ENCODE measurements around the gene CBFA2T2. TPM values are rescaled to one million over a fixed set of nuclear protein-coding genes. Genes with fewer than 3 reads are reported as not detected.
A peak's percentile ranks its signal among the peaks of the same experiment; 100 is the strongest.
"Not testable (repeated sequence)": the region's sequence is repeated elsewhere in the genome, so short reads cannot be mapped to it uniquely, and the experiment has no call there.

Gene CBFA2T2
- total RNA-seq, 1 experiment from 2014 or later = 2.9 TPM

DNA sequence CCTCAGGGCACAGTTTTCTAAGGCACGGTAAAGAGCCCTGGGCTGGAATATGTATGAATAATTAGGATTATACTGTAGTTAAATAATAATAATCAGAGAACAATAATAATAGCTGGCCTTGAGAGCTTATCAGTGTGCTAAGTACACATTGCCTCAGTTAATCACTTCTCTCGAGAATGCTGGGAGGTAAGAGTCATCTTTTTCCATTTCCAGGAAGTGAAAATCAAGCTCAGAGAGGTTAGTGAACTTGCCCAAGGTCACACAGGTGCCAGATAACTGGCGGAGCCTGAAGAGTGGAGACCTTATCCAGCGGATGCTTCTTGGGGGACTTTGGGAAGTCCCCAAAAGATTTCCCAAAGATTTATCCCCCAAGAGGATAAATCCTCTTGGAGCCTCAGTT is 19.4 kb upstream of the CBFA2T2 start:
- no peak for DNase-seq (ENCODE audit: low read depth)

- DNase-seq (ENCODE audit: low read depth) = no peak
Measured at GRCh38 chr20:33470866-33471265, 19.0 kb upstream of the CBFA2T2 start.

GRCh38 chr20:33472868-33473435 is 16.9 kb upstream of the CBFA2T2 start:
- DNase-seq (ENCODE audit: low read depth) = no peak

DNA sequence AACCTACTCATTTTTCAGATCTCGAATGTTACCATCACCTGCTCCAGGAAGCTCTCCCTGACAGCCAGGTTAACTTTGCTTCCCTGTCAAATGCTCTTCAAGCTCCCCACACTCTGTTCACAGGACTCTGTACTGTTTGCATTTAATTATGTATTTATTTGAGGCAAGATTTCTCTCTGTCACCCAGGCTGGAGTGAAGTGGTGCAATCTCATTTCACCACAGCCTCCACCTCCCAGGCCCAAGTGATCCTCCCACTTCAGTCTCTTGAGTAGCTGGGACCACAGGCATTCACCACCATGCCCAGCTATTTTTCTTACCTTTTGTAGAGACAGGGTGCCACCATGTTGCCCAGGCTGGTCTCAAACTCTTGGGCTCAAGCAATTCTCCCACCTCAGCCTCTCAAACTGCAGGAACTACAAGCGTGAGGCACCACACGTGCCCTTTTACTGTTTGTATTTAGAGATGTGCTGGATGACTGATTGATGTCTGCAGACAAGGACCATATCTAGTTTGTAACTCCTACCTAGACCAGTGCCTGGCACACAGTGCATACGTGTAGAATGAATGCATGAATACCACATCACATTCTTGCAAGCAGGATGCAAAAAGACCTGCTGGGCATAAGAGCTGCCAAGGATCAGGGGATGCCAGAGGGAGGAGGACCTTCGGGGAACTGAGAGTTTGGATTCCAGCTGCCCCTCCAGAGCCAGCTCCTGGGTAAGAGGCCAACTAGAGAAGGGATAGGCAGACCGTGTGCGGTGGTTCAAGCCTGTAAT is 15.6 kb upstream of the CBFA2T2 start:
- no peak for DNase-seq (ENCODE audit: low read depth)

GRCh38 chr20:33474963-33475362 is 14.9 kb upstream of the CBFA2T2 start:
- DNase-seq (ENCODE audit: low read depth) = no peak

DNA sequence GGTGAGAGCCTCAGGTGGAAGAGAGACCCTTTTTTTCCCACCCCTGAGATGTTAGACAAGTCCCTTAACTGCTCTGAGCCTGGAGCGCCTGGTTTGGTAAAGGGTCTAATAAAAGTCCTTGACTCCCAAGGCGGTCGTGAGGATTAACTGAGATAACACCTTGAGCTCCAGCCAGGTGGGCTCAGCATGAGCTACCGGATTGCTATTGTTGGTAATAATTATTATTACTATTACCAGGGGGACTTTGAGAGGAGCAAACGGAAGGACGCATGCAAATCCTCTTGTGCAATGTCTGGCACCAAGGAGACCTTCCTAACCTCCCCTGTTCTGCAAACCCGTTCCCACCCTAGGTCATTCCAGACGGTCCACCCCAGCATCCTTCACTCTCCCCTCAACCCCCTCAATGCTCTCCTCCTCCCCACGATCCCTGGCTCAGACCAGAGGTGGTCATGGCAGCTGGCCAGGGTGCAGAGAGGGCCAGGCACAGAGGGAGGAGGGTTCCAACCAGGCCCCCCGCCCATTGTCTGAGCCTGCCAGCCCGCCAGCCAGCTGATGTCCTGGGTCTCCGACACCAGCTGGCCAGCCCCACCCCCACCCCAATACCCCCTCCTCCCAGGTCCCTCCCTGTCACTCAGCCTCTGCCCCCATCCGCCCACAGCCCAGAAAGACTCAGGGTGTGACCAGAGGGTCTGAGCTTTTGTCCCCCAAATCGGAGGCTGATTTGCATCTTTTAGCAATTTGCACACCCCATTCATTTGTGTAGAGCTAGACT is 14.3 kb upstream of the CBFA2T2 start:
- DNase-seq (ENCODE audit: low read depth) = no peak

DNA sequence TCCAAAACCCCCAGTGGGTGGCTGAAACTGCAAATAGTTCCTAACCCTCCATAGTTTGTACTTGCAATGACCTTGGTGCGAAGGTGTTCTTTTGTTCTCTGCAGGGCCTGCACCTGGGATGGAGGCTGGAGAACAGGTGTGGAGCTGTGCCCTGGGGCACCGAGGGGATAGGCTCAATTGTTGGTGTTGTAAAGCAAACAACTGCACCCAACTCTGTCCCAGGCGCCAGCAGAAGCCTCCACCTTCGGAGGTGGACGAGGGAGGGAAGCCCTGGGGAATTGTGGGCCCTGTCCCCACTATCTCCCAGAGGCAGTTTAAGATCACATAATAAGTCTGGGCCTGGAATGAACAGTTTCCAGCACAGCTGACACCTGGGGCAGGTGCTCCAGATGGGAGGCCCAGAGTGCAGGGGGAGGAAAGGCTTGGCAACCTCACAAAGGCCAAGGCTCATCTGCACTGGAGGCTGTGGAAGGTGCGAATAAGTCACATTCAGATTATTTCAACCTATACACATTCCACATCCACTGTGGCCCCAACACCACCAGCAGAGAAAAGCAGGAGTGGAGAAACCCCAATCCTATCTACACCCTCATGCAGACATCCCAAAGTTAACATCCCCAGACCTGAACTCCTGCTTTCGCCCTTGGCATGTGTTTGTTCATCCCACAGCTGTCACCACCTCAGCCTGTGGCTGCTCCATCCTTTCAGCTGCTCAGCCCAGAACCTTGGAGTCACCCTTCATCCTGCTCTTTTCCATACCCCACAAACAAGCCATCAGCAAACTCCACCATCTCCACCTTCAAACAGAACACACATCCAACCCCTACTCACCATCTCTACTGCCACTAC is 12.3 kb upstream of the CBFA2T2 start:
- no peak for DNase-seq (ENCODE audit: low read depth)

GRCh38 chr20:33480048-33480447 is 9.8 kb upstream of the CBFA2T2 start:
- no peak for DNase-seq (ENCODE audit: low read depth)

GRCh38 chr20:33481431-33481941 is 8.4 kb upstream of the CBFA2T2 start:
- DNase-seq (ENCODE audit: low read depth) = no peak

- DNase-seq (ENCODE audit: low read depth) = no peak
Measured at GRCh38 chr20:33482581-33482980, 7.3 kb upstream of the CBFA2T2 start.

DNA sequence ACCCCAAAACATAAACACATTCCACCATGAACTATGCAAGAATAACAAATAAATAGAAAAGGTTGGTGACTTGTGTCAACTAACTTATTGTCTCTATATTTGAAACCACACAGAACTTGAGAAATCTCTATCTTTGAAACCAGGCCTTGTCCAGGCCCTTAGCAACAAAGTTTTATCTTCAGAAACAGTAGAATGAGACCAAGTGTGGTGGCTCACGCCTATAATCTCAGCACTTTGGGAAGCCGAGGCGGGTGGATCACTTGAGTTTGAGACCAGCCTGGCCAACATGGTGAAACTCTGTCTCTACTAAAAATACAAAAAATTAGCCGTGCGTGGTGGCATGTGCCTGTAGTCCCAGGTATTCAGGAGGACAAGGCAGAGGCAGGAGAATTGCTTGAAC is 6.7 kb upstream of the CBFA2T2 start:
- not testable (repeated sequence) for DNase-seq (ENCODE audit: low read depth)

- no peak for DNase-seq (ENCODE audit: low read depth)
Measured at GRCh38 chr20:33488201-33488600, 1.7 kb upstream of the CBFA2T2 start.

DNA sequence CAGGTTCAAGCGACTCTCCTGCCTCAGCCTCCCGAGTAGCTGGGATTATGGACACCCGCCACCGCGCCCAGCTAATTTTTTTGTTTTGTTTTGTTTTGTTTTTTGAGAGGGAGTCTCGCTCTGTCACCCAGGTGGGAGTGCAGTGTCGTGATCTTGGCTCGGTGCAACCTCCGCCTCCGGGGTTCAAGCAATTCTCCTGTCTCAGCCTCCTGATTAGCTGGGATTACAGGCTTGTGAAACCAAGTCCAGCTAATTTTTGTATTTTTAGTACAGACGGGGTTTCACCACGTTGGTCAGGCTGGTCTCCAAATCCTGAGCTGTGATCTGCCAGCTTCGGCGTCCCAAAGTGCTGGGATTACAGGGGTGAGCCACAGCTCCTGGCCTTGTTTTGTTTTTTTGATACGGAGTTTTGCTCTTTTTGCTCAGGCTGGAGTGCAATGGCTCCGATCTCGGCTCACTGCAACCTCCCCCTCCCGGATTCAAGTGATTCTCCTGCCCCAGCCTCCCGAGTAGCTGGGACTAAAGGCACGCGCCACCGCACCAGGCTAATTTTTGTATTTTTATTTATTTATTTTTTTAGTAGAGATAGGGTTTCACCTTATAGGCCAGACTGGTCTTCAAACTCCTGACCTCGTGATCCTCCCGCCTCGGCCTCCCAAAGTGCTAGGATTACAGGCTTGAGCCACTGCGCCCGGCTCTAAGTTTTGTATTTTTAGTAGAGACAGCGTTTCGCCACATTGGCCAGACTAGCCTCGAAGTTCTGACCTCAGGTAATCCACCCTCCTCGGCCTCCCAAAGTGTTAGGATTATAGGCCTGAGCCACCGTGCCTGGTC is 1.0 kb upstream of the CBFA2T2 start:
- not testable (repeated sequence) for DNase-seq (ENCODE audit: low read depth)

DNA sequence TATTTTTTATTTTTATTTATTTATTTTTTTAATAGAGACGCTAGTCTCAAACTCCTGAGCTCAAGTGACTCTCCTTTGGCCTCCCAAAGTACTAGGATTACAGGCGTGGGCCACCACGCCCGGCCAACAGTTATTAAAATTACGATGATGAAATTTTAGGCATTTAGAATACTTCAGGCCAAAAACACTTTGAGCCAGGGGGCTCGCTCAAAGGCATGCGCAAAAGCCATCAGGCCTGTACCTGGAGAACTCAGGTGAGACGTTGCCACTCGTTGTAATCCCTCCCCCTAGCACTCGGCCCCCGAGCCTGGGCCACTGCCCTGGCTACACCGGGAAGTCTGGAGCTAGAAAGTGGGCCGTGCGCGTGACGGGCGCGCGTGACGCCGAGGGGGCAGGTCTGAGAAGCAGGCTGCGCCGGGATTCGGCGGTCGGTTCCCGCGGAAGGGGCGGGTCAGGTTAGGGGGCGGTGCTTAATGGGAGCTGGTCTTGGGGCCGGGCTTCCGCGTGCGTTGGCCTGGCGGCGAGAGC is 337 bp upstream of the CBFA2T2 start:
- peak; percentile 94 for DNase-seq (ENCODE audit: low read depth)

DNA sequence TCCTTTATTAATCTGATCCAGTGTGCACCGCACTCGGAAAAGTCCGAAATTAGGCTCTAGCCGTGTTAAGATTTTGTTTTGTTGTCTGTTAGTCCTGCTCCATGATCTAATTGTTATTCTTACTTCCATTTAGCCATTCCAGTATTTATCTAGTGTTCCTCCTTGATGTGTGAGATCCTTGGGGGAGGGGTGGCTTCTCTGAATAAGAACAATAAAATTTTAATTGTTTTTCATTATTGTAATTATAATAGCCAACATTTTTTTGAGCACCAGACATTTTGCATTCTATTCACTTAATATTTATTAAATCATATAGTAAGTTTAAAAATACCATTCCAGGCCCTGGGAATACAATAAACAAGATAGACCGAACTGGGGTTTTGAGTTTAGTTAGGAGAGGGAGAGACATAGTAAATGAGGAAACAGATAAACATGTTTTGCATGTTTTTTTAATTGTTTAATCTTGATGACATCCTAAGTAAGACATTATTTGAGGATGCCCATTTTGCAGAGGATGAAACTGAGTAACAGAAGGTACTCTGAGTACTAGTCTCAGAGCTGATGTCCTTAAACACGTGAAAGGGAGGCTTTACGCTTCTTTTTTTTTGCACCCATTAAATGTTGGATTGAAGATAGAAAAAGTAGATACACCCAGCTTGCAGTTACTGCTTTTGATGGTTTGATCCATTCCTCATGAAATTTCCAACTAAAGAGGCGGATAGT is 1.2 kb downstream of the CBFA2T2 start:
- no peak for DNase-seq (ENCODE audit: low read depth)

GRCh38 chr20:33493076-33493766 is 3.3 kb downstream of the CBFA2T2 start:
- DNase-seq (ENCODE audit: low read depth) = no peak

- not testable (repeated sequence) for DNase-seq (ENCODE audit: low read depth)
Measured at GRCh38 chr20:33496776-33497175, 6.9 kb downstream of the CBFA2T2 start.

GRCh38 chr20:33499355-33499754 is 9.5 kb downstream of the CBFA2T2 start:
- no peak for DNase-seq (ENCODE audit: low read depth)

- DNase-seq (ENCODE audit: low read depth) = no peak
Measured at GRCh38 chr20:33501000-33501399, 11.1 kb downstream of the CBFA2T2 start.

Data from HT1080 (cell line).